Measurements from ENCODE around the gene ERG.
A peak's percentile ranks its signal among the peaks of the same experiment; 100 is the strongest.

Gene ERG

GRCh38 chr21:38379147-38379546 is 119.1 kb downstream of the ERG start:
- Histone ChIP-seq H3K9me3 (ENCODE audit: control insufficient read depth in 1 of 2, low read length in 2 of 2) (peaks cover 0 to 2% of the 10 kb centered on the region in 2 donors), H3K4me1 (ENCODE audit: control insufficient read depth in 1 of 2, insufficient read depth in 2 of 2, low read length in 2 of 2) (no peaks in the 10 kb centered on the region), H3K9ac (ENCODE audit: low read depth in 1 of 2, low read length in 2 of 2) (no peak overlapping the region), H3K27me3 (ENCODE audit: control insufficient read depth in 1 of 2, insufficient read depth in 2 of 2, low read length in 2 of 2) (no peaks in the 10 kb centered on the region), H3K4me3 (ENCODE audit: low read depth in 1 of 2, low read length in 2 of 2) (no peak overlapping the region), H3K36me3 (ENCODE audit: control insufficient read depth in 1 of 2, insufficient read depth in 2 of 2, low read length in 2 of 2) (no peaks in the 10 kb centered on the region), H3K27ac (ENCODE audit: low read depth, low read length) (no peak overlapping the region)

DNA sequence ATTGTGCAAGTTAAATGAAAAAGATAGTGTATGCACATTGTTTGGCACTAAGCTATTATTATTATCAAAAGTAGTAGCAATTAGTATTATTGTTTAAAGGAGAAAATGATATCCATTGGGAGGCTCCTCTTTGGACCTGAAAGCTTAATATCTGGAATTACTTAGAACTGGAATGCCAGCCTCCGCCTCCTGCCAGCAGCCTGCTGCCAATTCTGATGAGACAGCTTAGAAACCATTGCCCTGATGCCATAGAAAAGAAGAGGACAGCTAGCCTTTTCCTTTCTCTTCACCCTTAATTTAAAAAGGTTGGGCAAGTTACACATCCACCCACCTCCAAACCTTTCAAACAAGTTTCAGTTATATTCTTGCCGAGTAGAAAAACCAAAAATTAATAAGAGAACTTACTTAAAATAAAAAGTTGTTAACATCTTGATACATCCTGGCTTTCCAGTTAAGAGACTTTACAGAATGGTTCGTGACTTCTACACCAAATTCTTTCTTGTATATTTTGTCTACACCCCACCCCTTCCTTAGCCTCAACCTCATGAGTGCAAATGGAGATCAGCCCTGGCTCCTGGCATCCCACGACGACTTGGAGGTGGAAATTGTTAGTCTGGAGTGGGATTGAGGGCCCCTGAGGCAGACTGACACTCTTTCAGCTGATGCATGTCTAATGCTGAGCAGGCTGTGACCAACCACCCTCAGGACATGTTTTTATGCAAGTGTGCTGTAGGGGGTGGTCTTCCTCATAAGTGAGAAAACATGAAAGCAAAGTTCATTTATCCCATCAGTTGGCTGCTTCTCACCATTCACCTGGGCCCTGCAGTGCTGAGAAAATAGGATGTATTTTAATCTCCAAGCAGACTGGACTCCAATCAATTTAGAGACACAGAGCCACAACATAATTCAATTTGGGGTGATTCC is 120.8 kb downstream of the ERG start:
- H3K27me3 ChIP-seq (ENCODE audit: control insufficient read depth in 1 of 2, insufficient read depth in 2 of 2, low read length in 2 of 2), result no peaks in the 10 kb centered on the region
- no peak overlapping the region for H3K9ac ChIP-seq (ENCODE audit: low read depth in 1 of 2, low read length in 2 of 2)
- no peaks in the 10 kb centered on the region for H3K36me3 ChIP-seq (ENCODE audit: control insufficient read depth in 1 of 2, insufficient read depth in 2 of 2, low read length in 2 of 2)
- H3K9me3 ChIP-seq (ENCODE audit: control insufficient read depth in 1 of 2, low read length in 2 of 2), result peaks cover 0 to 4% of the 10 kb centered on the region in 2 donors
- H3K4me3 ChIP-seq (ENCODE audit: low read depth in 1 of 2, low read length in 2 of 2), result no peak overlapping the region
- no peaks in the 10 kb centered on the region for H3K4me1 ChIP-seq (ENCODE audit: control insufficient read depth in 1 of 2, insufficient read depth in 2 of 2, low read length in 2 of 2)
- no peak overlapping the region for H3K27ac ChIP-seq (ENCODE audit: low read depth, low read length)

GRCh38 chr21:38376693-38377092 is 121.6 kb downstream of the ERG start:
- no peaks in the 10 kb centered on the region for H3K36me3 ChIP-seq (ENCODE audit: control insufficient read depth in 1 of 2, insufficient read depth in 2 of 2, low read length in 2 of 2)
- peak overlapping the region in 1 of 2 donors; percentile 13 for H3K4me3 ChIP-seq (ENCODE audit: low read depth in 1 of 2, low read length in 2 of 2)
- H3K27me3 ChIP-seq (ENCODE audit: control insufficient read depth in 1 of 2, insufficient read depth in 2 of 2, low read length in 2 of 2), result no peaks in the 10 kb centered on the region
- no peak overlapping the region for H3K27ac ChIP-seq (ENCODE audit: low read depth, low read length)
- H3K9me3 ChIP-seq (ENCODE audit: control insufficient read depth in 1 of 2, low read length in 2 of 2), result peaks cover 0 to 4% of the 10 kb centered on the region in 2 donors
- H3K9ac ChIP-seq (ENCODE audit: low read depth in 1 of 2, low read length in 2 of 2), result no peak overlapping the region
- no peaks in the 10 kb centered on the region for H3K4me1 ChIP-seq (ENCODE audit: control insufficient read depth in 1 of 2, insufficient read depth in 2 of 2, low read length in 2 of 2)

- peak overlapping the region in 1 of 2 donors; percentile 13 for H3K4me3 ChIP-seq (ENCODE audit: low read depth in 1 of 2, low read length in 2 of 2)
- peaks cover 0 to 4% of the 10 kb centered on the region in 2 donors for H3K9me3 ChIP-seq (ENCODE audit: control insufficient read depth in 1 of 2, low read length in 2 of 2)
- no peaks in the 10 kb centered on the region for H3K27me3 ChIP-seq (ENCODE audit: control insufficient read depth in 1 of 2, insufficient read depth in 2 of 2, low read length in 2 of 2)
- no peaks in the 10 kb centered on the region for H3K4me1 ChIP-seq (ENCODE audit: control insufficient read depth in 1 of 2, insufficient read depth in 2 of 2, low read length in 2 of 2)
- H3K27ac ChIP-seq (ENCODE audit: low read depth, low read length), result no peak overlapping the region
- H3K36me3 ChIP-seq (ENCODE audit: control insufficient read depth in 1 of 2, insufficient read depth in 2 of 2, low read length in 2 of 2), result no peaks in the 10 kb centered on the region
- H3K9ac ChIP-seq (ENCODE audit: low read depth in 1 of 2, low read length in 2 of 2), result no peak overlapping the region
Observed at GRCh38 chr21:38376235-38376634, 122.0 kb downstream of the ERG start.

GRCh38 chr21:38367646-38368045 is 130.6 kb downstream of the ERG start:
- Histone ChIP-seq H3K9me3 (ENCODE audit: control insufficient read depth in 1 of 2, low read length in 2 of 2) (peaks cover 0 to 3% of the 10 kb centered on the region in 2 donors), H3K27me3 (ENCODE audit: control insufficient read depth in 1 of 2, insufficient read depth in 2 of 2, low read length in 2 of 2) (no peaks in the 10 kb centered on the region), H3K9ac (ENCODE audit: low read depth in 1 of 2, low read length in 2 of 2) (no peak overlapping the region), H3K4me1 (ENCODE audit: control insufficient read depth in 1 of 2, insufficient read depth in 2 of 2, low read length in 2 of 2) (no peaks in the 10 kb centered on the region), H3K27ac (ENCODE audit: low read depth, low read length) (no peak overlapping the region), H3K36me3 (ENCODE audit: control insufficient read depth in 1 of 2, insufficient read depth in 2 of 2, low read length in 2 of 2) (no peaks in the 10 kb centered on the region), H3K4me3 (ENCODE audit: low read depth in 1 of 2, low read length in 2 of 2) (no peak overlapping the region)

DNA sequence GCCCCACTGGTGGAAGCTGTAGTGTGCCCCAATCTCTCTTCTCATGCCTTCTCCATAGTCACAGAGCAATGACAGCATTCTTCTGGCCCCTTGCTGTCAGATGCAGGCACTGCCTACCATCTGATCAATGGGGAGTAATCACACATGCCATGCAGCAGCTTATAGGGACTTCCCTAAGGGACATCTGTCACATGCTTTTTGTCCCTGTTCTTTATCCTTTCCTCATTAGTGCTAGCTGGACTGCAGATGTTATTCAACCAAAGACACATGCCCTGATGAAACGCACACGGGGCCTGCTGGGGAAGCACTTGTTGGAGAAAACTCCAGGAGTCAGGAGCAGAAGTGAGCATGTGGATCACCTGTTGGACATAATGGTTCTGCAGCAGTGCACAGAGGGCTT is 132.8 kb downstream of the ERG start:
- no peak overlapping the region for H3K9ac ChIP-seq (ENCODE audit: low read depth in 1 of 2, low read length in 2 of 2)
- H3K36me3 ChIP-seq (ENCODE audit: control insufficient read depth in 1 of 2, insufficient read depth in 2 of 2, low read length in 2 of 2), result no peaks in the 10 kb centered on the region
- no peak overlapping the region for H3K4me3 ChIP-seq (ENCODE audit: low read depth in 1 of 2, low read length in 2 of 2)
- H3K27ac ChIP-seq (ENCODE audit: low read depth, low read length), result no peak overlapping the region
- H3K4me1 ChIP-seq (ENCODE audit: control insufficient read depth in 1 of 2, insufficient read depth in 2 of 2, low read length in 2 of 2), result no peaks in the 10 kb centered on the region
- peaks cover 0 to 3% of the 10 kb centered on the region in 2 donors for H3K9me3 ChIP-seq (ENCODE audit: control insufficient read depth in 1 of 2, low read length in 2 of 2)
- H3K27me3 ChIP-seq (ENCODE audit: control insufficient read depth in 1 of 2, insufficient read depth in 2 of 2, low read length in 2 of 2), result no peaks in the 10 kb centered on the region

DNA sequence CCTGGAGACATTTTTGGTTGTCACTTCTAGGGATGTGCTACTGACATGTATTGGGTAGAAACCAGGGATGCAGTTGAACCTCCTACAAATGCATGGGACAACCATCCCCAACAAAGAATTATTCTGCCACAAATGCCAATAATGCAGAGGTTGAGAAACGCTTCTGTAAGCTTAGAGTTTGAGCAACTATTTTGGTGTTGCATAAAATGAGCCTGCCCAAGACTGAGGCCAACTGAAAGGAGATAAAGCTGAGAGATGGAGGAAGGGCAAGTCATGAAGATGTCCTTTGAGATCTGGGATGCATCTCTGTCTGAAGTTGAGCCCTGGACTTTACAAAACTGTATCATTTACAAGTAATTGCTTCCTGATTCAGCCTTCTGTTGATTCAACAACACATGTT is 134.6 kb downstream of the ERG start:
- Histone ChIP-seq H3K27ac (ENCODE audit: low read depth, low read length) (no peak overlapping the region), H3K36me3 (ENCODE audit: control insufficient read depth in 1 of 2, insufficient read depth in 2 of 2, low read length in 2 of 2) (no peaks in the 10 kb centered on the region), H3K27me3 (ENCODE audit: control insufficient read depth in 1 of 2, insufficient read depth in 2 of 2, low read length in 2 of 2) (no peaks in the 10 kb centered on the region), H3K9me3 (ENCODE audit: control insufficient read depth in 1 of 2, low read length in 2 of 2) (peaks cover 0 to 3% of the 10 kb centered on the region in 2 donors), H3K4me3 (ENCODE audit: low read depth in 1 of 2, low read length in 2 of 2) (no peak overlapping the region), H3K9ac (ENCODE audit: low read depth in 1 of 2, low read length in 2 of 2) (no peak overlapping the region), H3K4me1 (ENCODE audit: control insufficient read depth in 1 of 2, insufficient read depth in 2 of 2, low read length in 2 of 2) (no peaks in the 10 kb centered on the region)

- Histone ChIP-seq H3K36me3 (ENCODE audit: control insufficient read depth in 1 of 2, insufficient read depth in 2 of 2, low read length in 2 of 2) (no peaks in the 10 kb centered on the region), H3K27ac (ENCODE audit: low read depth, low read length) (no peak overlapping the region), H3K4me1 (ENCODE audit: control insufficient read depth in 1 of 2, insufficient read depth in 2 of 2, low read length in 2 of 2) (no peaks in the 10 kb centered on the region), H3K4me3 (ENCODE audit: low read depth in 1 of 2, low read length in 2 of 2) (no peak overlapping the region), H3K9me3 (ENCODE audit: control insufficient read depth in 1 of 2, low read length in 2 of 2) (peaks cover 0 to under 1% of the 10 kb centered on the region in 2 donors), H3K9ac (ENCODE audit: low read depth in 1 of 2, low read length in 2 of 2) (no peak overlapping the region), H3K27me3 (ENCODE audit: control insufficient read depth in 1 of 2, insufficient read depth in 2 of 2, low read length in 2 of 2) (no peaks in the 10 kb centered on the region)
Observed at GRCh38 chr21:38361324-38361723, 137.0 kb downstream of the ERG start.

GRCh38 chr21:38359835-38360234 is 138.4 kb downstream of the ERG start:
- H3K4me1 ChIP-seq (ENCODE audit: control insufficient read depth in 1 of 2, insufficient read depth in 2 of 2, low read length in 2 of 2), result no peaks in the 10 kb centered on the region

GRCh38 chr21:38359090-38359489 is 139.2 kb downstream of the ERG start:
- Histone ChIP-seq H3K27me3 (ENCODE audit: control insufficient read depth in 1 of 2, insufficient read depth in 2 of 2, low read length in 2 of 2) (no peaks in the 10 kb centered on the region), H3K9ac (ENCODE audit: low read depth in 1 of 2, low read length in 2 of 2) (no peak overlapping the region), H3K27ac (ENCODE audit: low read depth, low read length) (no peak overlapping the region), H3K36me3 (ENCODE audit: control insufficient read depth in 1 of 2, insufficient read depth in 2 of 2, low read length in 2 of 2) (no peaks in the 10 kb centered on the region), H3K4me3 (ENCODE audit: low read depth in 1 of 2, low read length in 2 of 2) (no peak overlapping the region), H3K9me3 (ENCODE audit: control insufficient read depth in 1 of 2, low read length in 2 of 2) (no peaks in the 10 kb centered on the region), H3K4me1 (ENCODE audit: control insufficient read depth in 1 of 2, insufficient read depth in 2 of 2, low read length in 2 of 2) (no peaks in the 10 kb centered on the region)

More at GRCh38 chr21:38359835-38360234, 138.4 kb downstream of the ERG start:
- H3K9me3 ChIP-seq (ENCODE audit: control insufficient read depth in 1 of 2, low read length in 2 of 2), result no peaks in the 10 kb centered on the region
- H3K27ac ChIP-seq (ENCODE audit: low read depth, low read length), result no peak overlapping the region
- H3K4me3 ChIP-seq (ENCODE audit: low read depth in 1 of 2, low read length in 2 of 2), result no peak overlapping the region
- H3K27me3 ChIP-seq (ENCODE audit: control insufficient read depth in 1 of 2, insufficient read depth in 2 of 2, low read length in 2 of 2), result no peaks in the 10 kb centered on the region
- H3K9ac ChIP-seq (ENCODE audit: low read depth in 1 of 2, low read length in 2 of 2), result no peak overlapping the region
- H3K36me3 ChIP-seq (ENCODE audit: control insufficient read depth in 1 of 2, insufficient read depth in 2 of 2, low read length in 2 of 2), result no peaks in the 10 kb centered on the region
